ENCODE results near the gene PLXNA2. TPM values are rescaled to one million over a fixed set of nuclear protein-coding genes. Genes with fewer than 3 reads are reported as not detected.

Gene PLXNA2
- total and polyA plus RNA-seq, 2 donors (not counting 1 experiment from before 2014, with no cell fraction given) = 0.31 to 1.2 TPM

DNA sequence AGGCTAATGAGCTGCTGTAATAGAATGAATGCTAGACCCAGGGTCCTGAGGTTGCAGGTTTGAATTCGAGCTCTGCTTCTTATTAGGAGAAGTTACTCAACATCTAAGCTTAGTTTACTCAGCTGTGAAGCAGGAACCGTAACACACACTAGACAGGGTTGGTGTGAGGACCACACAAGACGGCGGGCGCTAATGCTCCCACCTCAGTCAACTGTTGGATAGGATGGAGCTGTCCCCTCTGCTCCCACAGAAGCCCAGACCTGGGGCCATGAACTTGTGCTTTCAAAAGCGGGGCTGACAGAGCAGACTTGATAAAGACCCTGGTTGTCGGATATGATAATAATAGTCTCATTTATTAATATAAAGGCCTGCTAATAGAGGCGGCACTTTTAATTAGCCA, 234.9 kb downstream of the PLXNA2 start:
- Histone ChIP-seq H3K4me2 (replicated peaks; ENCODE audit: low read depth, low read length, poor library complexity, severe bottlenecking) (no peak overlapping the region), H3K4me3 (ENCODE audit: control extremely low read depth in 1 of 5, extremely low read depth in 1 of 5, insufficient read depth in 1 of 5, low read depth in 2 of 5, low read length in 4 of 5) (no peak overlapping the region), H3K79me2 (ENCODE audit: control insufficient read depth, insufficient read depth, low read length) (no peaks in the 10 kb centered on the region), H3K9ac (ENCODE audit: low read length) (no peak overlapping the region), H4K20me1 (ENCODE audit: control insufficient read depth, insufficient read depth, low read length, poor library complexity, severe bottlenecking) (no peaks in the 10 kb centered on the region), H3K27ac (ENCODE audit: low read length in 2 of 2) (no peak overlapping the region), H3K4me1 (ENCODE audit: control insufficient read depth in 2 of 2, insufficient read depth in 2 of 2, low read length in 2 of 2) (no peaks in the 10 kb centered on the region), H3K36me3 (replicated peaks in 1 of 2; ENCODE audit: control extremely low read depth in 1 of 2, control insufficient read depth in 1 of 2, extremely low read depth in 1 of 2, insufficient read depth in 2 of 2, low read length in 1 of 2) (no peaks in the 10 kb centered on the region), H3K9me3 (ENCODE audit: control extremely low read depth in 1 of 3, control insufficient read depth in 2 of 3, insufficient read depth in 1 of 3, low read length in 2 of 3) (no peaks in the 10 kb centered on the region), H2AFZ (ENCODE audit: insufficient read depth, low read depth, low read length, poor library complexity, severe bottlenecking) (no peak overlapping the region), H3K27me3 (replicated peaks in 1 of 4; ENCODE audit: control extremely low read depth in 1 of 4, control insufficient read depth in 3 of 4, insufficient read depth in 4 of 4, low read length in 3 of 4) (no peaks in the 10 kb centered on the region)
- no peaks in the 10 kb centered on the region for H3K27me3 Mint-ChIP-seq
- TF ChIP-seq, protein P1, sequence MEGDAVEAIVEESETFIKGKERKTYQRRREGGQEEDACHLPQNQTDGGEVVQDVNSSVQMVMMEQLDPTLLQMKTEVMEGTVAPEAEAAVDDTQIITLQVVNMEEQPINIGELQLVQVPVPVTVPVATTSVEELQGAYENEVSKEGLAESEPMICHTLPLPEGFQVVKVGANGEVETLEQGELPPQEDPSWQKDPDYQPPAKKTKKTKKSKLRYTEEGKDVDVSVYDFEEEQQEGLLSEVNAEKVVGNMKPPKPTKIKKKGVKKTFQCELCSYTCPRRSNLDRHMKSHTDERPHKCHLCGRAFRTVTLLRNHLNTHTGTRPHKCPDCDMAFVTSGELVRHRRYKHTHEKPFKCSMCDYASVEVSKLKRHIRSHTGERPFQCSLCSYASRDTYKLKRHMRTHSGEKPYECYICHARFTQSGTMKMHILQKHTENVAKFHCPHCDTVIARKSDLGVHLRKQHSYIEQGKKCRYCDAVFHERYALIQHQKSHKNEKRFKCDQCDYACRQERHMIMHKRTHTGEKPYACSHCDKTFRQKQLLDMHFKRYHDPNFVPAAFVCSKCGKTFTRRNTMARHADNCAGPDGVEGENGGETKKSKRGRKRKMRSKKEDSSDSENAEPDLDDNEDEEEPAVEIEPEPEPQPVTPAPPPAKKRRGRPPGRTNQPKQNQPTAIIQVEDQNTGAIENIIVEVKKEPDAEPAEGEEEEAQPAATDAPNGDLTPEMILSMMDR (IDR thresholded peaks at IDR 0.05) = no peak
- no peak for TF ChIP-seq EZH2 (IDR thresholded peaks at IDR 0.05; ENCODE audit: borderline replicate concordance, insufficient read depth, low read depth, low read length, poor library complexity, severe bottlenecking)
- H3K9me3 Mint-ChIP-seq (ENCODE audit: insufficient read depth) = no peaks in the 10 kb centered on the region
- H3K4me3 Mint-ChIP-seq = no peak overlapping the region
- ATAC-seq (ENCODE audit: low read depth) = no peak
- intact Hi-C loops (cut with micrococcal nuclease) = no loop called here
- H3K4me1 Mint-ChIP-seq = no peaks in the 10 kb centered on the region
- ChIA-PET POLR2A (no interaction called here), CTCF (no interaction called here)
- no CpG with 5 or more reads among the region's 8 CpGs for whole genome bisulfite sequencing (ENCODE audit: insufficient coverage)
- no peak for DNase-seq
- H3K27ac Mint-ChIP-seq = no peak overlapping the region

DNA sequence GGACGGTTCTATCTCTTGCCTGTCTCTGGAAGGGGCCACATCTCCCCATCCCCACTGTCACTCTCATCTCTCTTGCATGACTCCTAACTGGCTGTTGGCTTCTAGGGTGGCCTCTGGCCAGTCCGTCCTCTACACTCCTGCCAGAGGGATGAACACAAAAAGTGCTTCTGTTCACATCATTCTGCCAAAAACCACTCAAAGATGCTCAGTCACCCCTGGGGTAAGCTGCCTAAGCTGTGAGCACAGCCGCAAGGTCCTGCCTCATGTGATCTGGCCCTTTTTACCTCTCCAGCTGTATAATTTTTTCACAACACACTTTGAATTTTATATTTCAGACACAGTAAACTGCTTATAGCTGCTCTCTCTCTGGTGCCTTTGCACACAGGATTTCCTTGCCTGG, 235.7 kb downstream of the PLXNA2 start:
- ChIA-PET POLR2A (no interaction called here), CTCF (interaction anchor here (0.6 kb wide), 1 partner anchor 25 kb away, joined by 5 read pairs; no protein-coding TSS in a partner anchor)
- Histone ChIP-seq H3K4me3 (ENCODE audit: control extremely low read depth in 1 of 5, extremely low read depth in 1 of 5, insufficient read depth in 1 of 5, low read depth in 2 of 5, low read length in 4 of 5) (no peak overlapping the region), H2AFZ (ENCODE audit: insufficient read depth, low read depth, low read length, poor library complexity, severe bottlenecking) (no peak overlapping the region), H3K79me2 (ENCODE audit: control insufficient read depth, insufficient read depth, low read length) (no peaks in the 10 kb centered on the region), H3K4me1 (ENCODE audit: control insufficient read depth in 2 of 2, insufficient read depth in 2 of 2, low read length in 2 of 2) (no peaks in the 10 kb centered on the region), H3K36me3 (replicated peaks in 1 of 2; ENCODE audit: control extremely low read depth in 1 of 2, control insufficient read depth in 1 of 2, extremely low read depth in 1 of 2, insufficient read depth in 2 of 2, low read length in 1 of 2) (no peaks in the 10 kb centered on the region), H4K20me1 (ENCODE audit: control insufficient read depth, insufficient read depth, low read length, poor library complexity, severe bottlenecking) (no peaks in the 10 kb centered on the region), H3K9me3 (ENCODE audit: control extremely low read depth in 1 of 3, control insufficient read depth in 2 of 3, insufficient read depth in 1 of 3, low read length in 2 of 3) (no peaks in the 10 kb centered on the region), H3K27me3 (replicated peaks in 1 of 4; ENCODE audit: control extremely low read depth in 1 of 4, control insufficient read depth in 3 of 4, insufficient read depth in 4 of 4, low read length in 3 of 4) (no peaks in the 10 kb centered on the region), H3K9ac (ENCODE audit: low read length) (no peak overlapping the region), H3K27ac (ENCODE audit: low read length in 2 of 2) (no peak overlapping the region), H3K4me2 (replicated peaks; ENCODE audit: low read depth, low read length, poor library complexity, severe bottlenecking) (no peak overlapping the region)
- Mint-ChIP-seq H3K9me3 (ENCODE audit: insufficient read depth) (no peaks in the 10 kb centered on the region), H3K4me3 (no peak overlapping the region), H3K4me1 (no peaks in the 10 kb centered on the region), H3K27me3 (no peaks in the 10 kb centered on the region), H3K27ac (no peak overlapping the region)
- no peak for TF ChIP-seq EZH2 (IDR thresholded peaks at IDR 0.05; ENCODE audit: borderline replicate concordance, insufficient read depth, low read depth, low read length, poor library complexity, severe bottlenecking)
- TF ChIP-seq, protein P1 (IDR thresholded peaks at IDR 0.05) = no peak
- 100% methylated on average over 3 of the region's 3 CpGs for WGBS (ENCODE audit: insufficient coverage)
- intact Hi-C loops (cut with micrococcal nuclease) = no loop called here
- DNase-seq (no peak), ATAC-seq (ENCODE audit: low read depth) (no peak)
